Panc1 (cell line): ENCODE data around the gene UTF1. TPM values are rescaled to one million over a fixed set of nuclear protein-coding genes. Genes with fewer than 3 reads are reported as not detected.

ENCODE experiments used
- ATAC-seq: fragments of 200-7000 bp; cut with Tn5 transposase; 2 replicates; pipeline ENCODE4 v1.9.1; 2020; ENCODE audit warnings: mild to moderate bottlenecking, moderate library complexity
- BruUV-seq: library from RNA; stranded (reverse); fragments of 400-500 nt; replicated peaks from 2 replicates; lab custom pipeline; 2021; lab: Mats Ljungman, UMichigan
- CTCF ChIA-PET: fragments of 300-600 bp; sonication (Branson Sonifier 250); formaldehyde crosslinking; loops from one replicate; lab custom pipeline; 2022; ENCODE audit warnings: antibody characterized with exemption; lab: Charles Lee
- POLR2A ChIA-PET: fragments of 300-600 bp; sonication (Branson Sonifier 250); formaldehyde crosslinking; loops from one replicate; lab custom pipeline; 2022; ENCODE audit warnings: antibody characterized with exemption; lab: Charles Lee
- DNase-seq: peaks from one replicate; pipeline ENCODE4 v3.0.0-alpha.2; 2010; ENCODE audit warnings: low read depth, low spot score
- H3K27ac ChIP-seq: 2 replicates; pipeline ENCODE4 v1.5.1; 2011; ENCODE audit warnings: mild to moderate bottlenecking, low read length, inconsistent platforms
- H3K27me3 ChIP-seq: fragments of 200-500 bp; sonication (Bioruptor generic); 2 replicates; pipeline ENCODE4 v1.6.0; 2014; ENCODE audit warnings: low read length, inconsistent platforms; ENCODE audit not compliant: control insufficient read depth, insufficient read depth
- H3K36me3 ChIP-seq: fragments of 200-500 bp; sonication (Bioruptor generic); 2 replicates; pipeline ENCODE4 v1.5.1; 2014; ENCODE audit warnings: inconsistent platforms, mild to moderate bottlenecking, low read length, moderate library complexity; ENCODE audit not compliant: control insufficient read depth, insufficient read depth
- H3K4me1 ChIP-seq: 2 replicates; pipeline ENCODE4 v1.5.1; 2011; ENCODE audit warnings: inconsistent platforms, mild to moderate bottlenecking, low read length, moderate library complexity; ENCODE audit not compliant: control insufficient read depth, insufficient read depth
- H3K4me3 ChIP-seq, 2 experiments: 2 replicates each; pipeline ENCODE4 v1.5.1; 2011 to 2012; ENCODE audit warnings: low read depth in 2 of 2, low read length in 2 of 2, mild to moderate bottlenecking in 2 of 2, inconsistent platforms in 1 of 2, moderate library complexity in 1 of 2
- H3K9me3 ChIP-seq: fragments of 200-500 bp; sonication (Bioruptor generic); 2 replicates; pipeline ENCODE4 v1.5.1; 2014; ENCODE audit warnings: low read depth, mild to moderate bottlenecking, inconsistent platforms, low read length, moderate library complexity; ENCODE audit not compliant: control insufficient read depth, insufficient read depth
- POLR2AphosphoS5 ChIP-seq: IDR thresholded peaks from 2 replicates; pipeline ENCODE4 v1.6.1; 2012; ENCODE audit warnings: mild to moderate bottlenecking, low read depth, low read length, moderate library complexity
- SIN3A ChIP-seq: IDR thresholded peaks from 2 replicates; pipeline ENCODE4 v1.6.1; 2012; ENCODE audit warnings: low read depth, mild to moderate bottlenecking, low read length, moderate library complexity, borderline replicate concordance; ENCODE audit not compliant: insufficient read depth
- TCF7L2 ChIP-seq: IDR thresholded peaks from 2 replicates; pipeline ENCODE4 v1.6.1; 2011; ENCODE audit warnings: mild to moderate bottlenecking, low read depth, low read length, inconsistent platforms
- in situ Hi-C: cut with HindIII; loops from 2 replicates; pipeline ENCODE4 v1.10.0; 2016; ENCODE audit warnings: low sequenced_read_pairs, low pct_unique_long_range_greater_than_20kb
- intact Hi-C: fragments of 100-400 bp; cut with micrococcal nuclease; formaldehyde crosslinking; loops from one replicate; pipeline ENCODE4 v1.10.0; 2022; ENCODE audit not compliant: unreplicated experiment
- total RNA-seq: library from RNA; stranded (reverse); gene quantifications from one replicate; pipeline ENCODE4 v1.2.1, GENCODE V29; 2021; ENCODE audit not compliant: unreplicated experiment
- TF ChIP-seq, protein P1 (sequence below), 2 experiments: IDR thresholded peaks; 2 replicates each; pipeline ENCODE4 v1.6.1; 2011 to 2012; ENCODE audit warnings: low read depth in 2 of 2, control low read depth in 1 of 2, low read length in 1 of 2, mild to moderate bottlenecking in 1 of 2, moderate library complexity in 1 of 2; ENCODE audit not compliant: insufficient read depth in 1 of 2
- TF ChIP-seq, protein P2 (sequence below): fragments of 450-650 bp; IDR thresholded peaks from 2 replicates; pipeline ENCODE4 v1.5.1; 2017; ENCODE audit warnings: mild to moderate bottlenecking

The UTF1 gene
- total RNA-seq, 1 experiment from 2014 or later = not detected

DNA sequence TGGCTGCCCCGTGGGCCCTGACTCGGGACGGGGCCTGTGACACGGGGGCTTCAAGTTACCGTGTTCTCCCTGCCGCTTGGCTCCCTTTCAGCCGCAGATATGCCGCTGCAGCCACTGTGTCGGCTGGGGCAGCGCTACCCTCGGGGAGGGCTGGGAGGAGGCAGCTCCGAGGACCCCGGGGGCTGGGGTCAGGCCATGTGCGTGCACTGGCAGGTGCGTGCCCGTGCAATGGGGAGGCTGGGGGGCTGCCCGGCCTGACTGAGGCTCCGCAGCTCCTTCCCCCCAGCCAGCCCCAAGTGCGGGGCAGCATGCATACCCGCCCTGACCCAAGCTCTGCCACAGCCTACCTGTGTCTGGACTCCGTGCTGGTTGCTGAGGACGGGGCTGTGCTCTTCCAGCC is 40.8 kb upstream of the UTF1 start:
- H3K36me3 ChIP-seq = no peaks in the 10 kb centered on the region
- peaks cover 8% of the 10 kb centered on the region for H3K27me3 ChIP-seq
- no peaks in the 10 kb centered on the region for H3K4me1 ChIP-seq
- TF ChIP-seq TCF7L2 = no peak
- H3K27ac ChIP-seq = no peak overlapping the region
- H3K4me3 ChIP-seq = no peak overlapping the region
- no peak for ATAC-seq
- no TSS peak for BruUV-seq
- ChIA-PET POLR2A (no interaction called here), CTCF (no interaction called here)
- no peaks in the 10 kb centered on the region for H3K9me3 ChIP-seq
- intact Hi-C loops (no loop called here), in situ Hi-C loops (no loop called here)
- DNase-seq = no peak

DNA sequence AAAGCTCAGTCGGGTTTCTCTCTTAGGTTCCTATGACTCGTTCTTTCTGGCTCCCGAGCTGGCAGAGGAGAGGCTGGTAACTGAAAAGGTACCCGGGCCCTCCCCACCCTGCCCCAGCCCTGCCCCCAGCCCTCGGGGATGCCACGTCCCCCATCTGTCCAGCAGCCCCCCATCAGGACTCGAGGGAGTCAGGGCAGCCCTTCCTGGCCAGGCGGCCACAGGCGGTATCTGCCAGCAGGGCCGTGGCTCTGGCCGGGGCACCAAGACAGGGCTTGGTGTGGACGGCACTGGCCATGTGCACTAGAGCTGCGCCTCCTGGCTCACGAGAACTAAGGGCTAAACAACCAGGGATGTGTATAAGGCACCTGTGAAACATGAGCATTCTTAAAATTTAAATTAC is 40.3 kb upstream of the UTF1 start:
- in situ Hi-C loops (no loop called here), intact Hi-C loops (no loop called here)
- Histone ChIP-seq H3K4me1 (no peaks in the 10 kb centered on the region), H3K4me3 (no peak overlapping the region), H3K36me3 (no peaks in the 10 kb centered on the region), H3K27ac (no peak overlapping the region), H3K27me3 (peaks cover 8% of the 10 kb centered on the region), H3K9me3 (no peaks in the 10 kb centered on the region)
- no peak for ATAC-seq
- ChIA-PET POLR2A (no interaction called here), CTCF (no interaction called here)
- no TSS peak for BruUV-seq
- TF ChIP-seq TCF7L2 (no peak), SIN3A (no peak), POLR2AphosphoS5 (no peak)
- TF ChIP-seq, protein P1, sequence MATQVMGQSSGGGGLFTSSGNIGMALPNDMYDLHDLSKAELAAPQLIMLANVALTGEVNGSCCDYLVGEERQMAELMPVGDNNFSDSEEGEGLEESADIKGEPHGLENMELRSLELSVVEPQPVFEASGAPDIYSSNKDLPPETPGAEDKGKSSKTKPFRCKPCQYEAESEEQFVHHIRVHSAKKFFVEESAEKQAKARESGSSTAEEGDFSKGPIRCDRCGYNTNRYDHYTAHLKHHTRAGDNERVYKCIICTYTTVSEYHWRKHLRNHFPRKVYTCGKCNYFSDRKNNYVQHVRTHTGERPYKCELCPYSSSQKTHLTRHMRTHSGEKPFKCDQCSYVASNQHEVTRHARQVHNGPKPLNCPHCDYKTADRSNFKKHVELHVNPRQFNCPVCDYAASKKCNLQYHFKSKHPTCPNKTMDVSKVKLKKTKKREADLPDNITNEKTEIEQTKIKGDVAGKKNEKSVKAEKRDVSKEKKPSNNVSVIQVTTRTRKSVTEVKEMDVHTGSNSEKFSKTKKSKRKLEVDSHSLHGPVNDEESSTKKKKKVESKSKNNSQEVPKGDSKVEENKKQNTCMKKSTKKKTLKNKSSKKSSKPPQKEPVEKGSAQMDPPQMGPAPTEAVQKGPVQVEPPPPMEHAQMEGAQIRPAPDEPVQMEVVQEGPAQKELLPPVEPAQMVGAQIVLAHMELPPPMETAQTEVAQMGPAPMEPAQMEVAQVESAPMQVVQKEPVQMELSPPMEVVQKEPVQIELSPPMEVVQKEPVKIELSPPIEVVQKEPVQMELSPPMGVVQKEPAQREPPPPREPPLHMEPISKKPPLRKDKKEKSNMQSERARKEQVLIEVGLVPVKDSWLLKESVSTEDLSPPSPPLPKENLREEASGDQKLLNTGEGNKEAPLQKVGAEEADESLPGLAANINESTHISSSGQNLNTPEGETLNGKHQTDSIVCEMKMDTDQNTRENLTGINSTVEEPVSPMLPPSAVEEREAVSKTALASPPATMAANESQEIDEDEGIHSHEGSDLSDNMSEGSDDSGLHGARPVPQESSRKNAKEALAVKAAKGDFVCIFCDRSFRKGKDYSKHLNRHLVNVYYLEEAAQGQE (IDR thresholded peaks at IDR 0.05; ENCODE audit: insufficient read depth in 1 of 2, low read depth in 2 of 2, low read length in 1 of 2) = no peak
- TF ChIP-seq, protein P2, sequence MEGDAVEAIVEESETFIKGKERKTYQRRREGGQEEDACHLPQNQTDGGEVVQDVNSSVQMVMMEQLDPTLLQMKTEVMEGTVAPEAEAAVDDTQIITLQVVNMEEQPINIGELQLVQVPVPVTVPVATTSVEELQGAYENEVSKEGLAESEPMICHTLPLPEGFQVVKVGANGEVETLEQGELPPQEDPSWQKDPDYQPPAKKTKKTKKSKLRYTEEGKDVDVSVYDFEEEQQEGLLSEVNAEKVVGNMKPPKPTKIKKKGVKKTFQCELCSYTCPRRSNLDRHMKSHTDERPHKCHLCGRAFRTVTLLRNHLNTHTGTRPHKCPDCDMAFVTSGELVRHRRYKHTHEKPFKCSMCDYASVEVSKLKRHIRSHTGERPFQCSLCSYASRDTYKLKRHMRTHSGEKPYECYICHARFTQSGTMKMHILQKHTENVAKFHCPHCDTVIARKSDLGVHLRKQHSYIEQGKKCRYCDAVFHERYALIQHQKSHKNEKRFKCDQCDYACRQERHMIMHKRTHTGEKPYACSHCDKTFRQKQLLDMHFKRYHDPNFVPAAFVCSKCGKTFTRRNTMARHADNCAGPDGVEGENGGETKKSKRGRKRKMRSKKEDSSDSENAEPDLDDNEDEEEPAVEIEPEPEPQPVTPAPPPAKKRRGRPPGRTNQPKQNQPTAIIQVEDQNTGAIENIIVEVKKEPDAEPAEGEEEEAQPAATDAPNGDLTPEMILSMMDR = no peak
- DNase-seq = no peak

DNA sequence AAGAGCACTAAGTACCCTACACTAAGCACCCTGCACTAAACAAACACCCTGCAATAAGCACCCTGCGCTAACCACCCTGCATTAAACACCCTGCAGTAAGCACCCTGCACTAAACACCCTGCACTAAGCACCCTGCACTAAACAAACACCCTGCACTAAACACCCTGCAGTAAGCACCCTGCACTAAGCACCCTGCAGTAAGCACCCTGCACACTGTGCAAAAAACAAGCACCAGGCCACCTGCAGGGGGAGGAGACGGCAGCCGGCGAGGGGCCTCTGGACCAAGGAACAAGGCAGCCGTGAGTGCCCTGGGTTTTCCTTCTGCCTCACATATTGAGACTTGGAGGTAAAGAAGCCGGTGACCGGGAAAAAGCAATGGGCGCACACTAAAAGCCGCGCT is 39.8 kb upstream of the UTF1 start:
- intact Hi-C loops = no loop called here
- no peak overlapping the region for H3K4me3 ChIP-seq
- no peaks in the 10 kb centered on the region for H3K9me3 ChIP-seq
- no TSS peak for BruUV-seq
- H3K36me3 ChIP-seq = no peaks in the 10 kb centered on the region
- no peak overlapping the region for H3K27ac ChIP-seq
- ATAC-seq (no peak), DNase-seq (no peak)
- in situ Hi-C loops = no loop called here
- ChIA-PET POLR2A (no interaction called here), CTCF (no interaction called here)
- H3K4me1 ChIP-seq = no peaks in the 10 kb centered on the region
- TF ChIP-seq, protein P1 (IDR thresholded peaks at IDR 0.05; ENCODE audit: insufficient read depth in 1 of 2, low read depth in 2 of 2, low read length in 1 of 2) = no peak
- TF ChIP-seq POLR2AphosphoS5 (no peak), TCF7L2 (no peak), SIN3A (no peak)
- TF ChIP-seq, protein P2 = no peak
- H3K27me3 ChIP-seq = peaks cover 8% of the 10 kb centered on the region
